H1 (cell line): Measurements from ENCODE around the gene CKLF. TPM values are rescaled to one million over a fixed set of nuclear protein-coding genes. Genes with fewer than 3 reads are reported as not detected.

Source experiments
- CTCF ChIA-PET: fragments of 300-600 bp; sonication (Branson Sonifier 250); formaldehyde crosslinking; loops from one replicate; lab custom pipeline; 2021; ENCODE audit not compliant: partially characterized antibody; lab: Charles Lee
- POLR2A ChIA-PET: fragments of 300-600 bp; sonication (Branson Sonifier 250); formaldehyde crosslinking; loops from one replicate; lab custom pipeline; 2021; ENCODE audit warnings: inconsistent platforms; ENCODE audit not compliant: partially characterized antibody; lab: Charles Lee
- DNase-seq, 2 experiments: peaks; one replicate each; pipeline versions ENCODE4 v3.0.0 to v3.0.0-alpha.2; 2010 to 2022; ENCODE audit warnings: low spot score in 2 of 2, low read depth in 1 of 2, mixed read lengths in 1 of 2
- FAIRE-seq: peaks from 2 replicates; lab custom pipeline; 2011; peaks lifted over from hg19 to GRCh38; lab: Jason Lieb, UNC
- H2AFZ ChIP-seq: 2 replicates; pipeline ENCODE4 v1.8.1; 2012; ENCODE audit warnings: low read length, inconsistent platforms
- H2AK5ac ChIP-seq: 2 replicates; pipeline ENCODE4 v1.6.1; 2013; ENCODE audit warnings: low read depth, low read length
- H2BK120ac ChIP-seq: replicated peaks from 2 replicates; pipeline ENCODE3; 2013; ENCODE audit warnings: low read depth, low read length, inconsistent platforms
- H2BK12ac ChIP-seq: 2 replicates; pipeline ENCODE4 v1.6.1; 2013; ENCODE audit warnings: low read depth, low read length
- H2BK15ac ChIP-seq: 2 replicates; pipeline ENCODE4 v1.6.1; 2013; ENCODE audit warnings: low read length
- H2BK20ac ChIP-seq: 2 replicates; pipeline ENCODE4 v1.6.1; 2013; ENCODE audit warnings: low read length
- H2BK5ac ChIP-seq: 2 replicates; pipeline ENCODE4 v1.6.1; 2013; ENCODE audit warnings: low read depth, low read length
- H3K14ac ChIP-seq: 2 replicates; pipeline ENCODE4 v1.6.1; 2013; ENCODE audit warnings: inconsistent platforms; ENCODE audit not compliant: insufficient read length
- H3K18ac ChIP-seq: 2 replicates; pipeline ENCODE4 v1.6.1; 2013; ENCODE audit warnings: low read length; ENCODE audit errors: extremely low read depth
- H3K23ac ChIP-seq: 2 replicates; pipeline ENCODE4 v1.6.1; 2013; ENCODE audit warnings: inconsistent platforms; ENCODE audit not compliant: insufficient read length
- H3K23me2 ChIP-seq: 2 replicates; pipeline ENCODE4 v1.6.1; 2013; ENCODE audit warnings: low read depth, low read length
- H3K27ac ChIP-seq: 2 replicates; pipeline ENCODE4 v1.6.1; 2011; ENCODE audit warnings: low read depth, low read length, inconsistent platforms
- H3K27me3 ChIP-seq, 4 experiments: replicated peaks in 1 of 4; 1 replicate in 1 of 4; 2 replicates in 3 of 4; pipeline versions ENCODE4 v1.6.1 to v1.8.1; 2011 to 2013; ENCODE audit warnings: low read length in 3 of 4, mild to moderate bottlenecking in 3 of 4, inconsistent platforms in 2 of 4, mixed read lengths in 2 of 4, moderate library complexity in 1 of 4; ENCODE audit not compliant: control insufficient read depth in 3 of 4, insufficient read depth in 3 of 4; ENCODE audit errors: extremely low read depth in 1 of 4
- H3K36me3 ChIP-seq, 4 experiments: 2 replicates each; pipeline versions ENCODE4 v1.6.1 to v1.8.1; 2011 to 2013; ENCODE audit warnings: mild to moderate bottlenecking in 4 of 4, low read length in 3 of 4, moderate library complexity in 2 of 4, control low read depth in 1 of 4, inconsistent platforms in 1 of 4; ENCODE audit not compliant: insufficient read depth in 4 of 4, control insufficient read depth in 2 of 4
- H3K4ac ChIP-seq: replicated peaks from 2 replicates; pipeline ENCODE3; 2013; ENCODE audit warnings: low read length, low read depth, mixed read lengths, inconsistent platforms; ENCODE audit not compliant: insufficient read length
- H3K4me1 ChIP-seq, 4 experiments: replicated peaks in 1 of 4; 1 replicate in 1 of 4; 2 replicates in 3 of 4; pipeline versions ENCODE4 v1.6.1 to v1.8.1; 2011 to 2013; ENCODE audit warnings: low read length in 3 of 4, inconsistent platforms in 2 of 4, mixed read lengths in 1 of 4; ENCODE audit not compliant: insufficient read depth in 4 of 4, control insufficient read depth in 3 of 4
- H3K4me2 ChIP-seq, 2 experiments: 2 replicates each; pipeline versions ENCODE4 v1.6.1 to v1.8.1; 2011 to 2013; ENCODE audit warnings: low read depth in 2 of 2, low read length in 2 of 2, control low read depth in 1 of 2, inconsistent platforms in 1 of 2, mild to moderate bottlenecking in 1 of 2; ENCODE audit not compliant: insufficient read depth in 1 of 2
- H3K4me3 ChIP-seq, 4 experiments: fragments of 200-600, 300-600 bp in 1 of 4; sonication (generic), shearing (Covaris generic), sonication (Bioruptor Twin) in 1 of 4; 2 replicates each; pipeline versions ENCODE4 v1.5.1 to v1.8.1; 2011 to 2016; ENCODE audit warnings: low read length in 4 of 4, low read depth in 3 of 4, control low read depth in 2 of 4, inconsistent platforms in 2 of 4, mild to moderate bottlenecking in 2 of 4, mixed read lengths in 1 of 4, moderate library complexity in 1 of 4; ENCODE audit not compliant: insufficient read depth in 2 of 4; ENCODE audit errors: extremely low read depth in 1 of 4
- H3K56ac ChIP-seq: replicated peaks from 2 replicates; pipeline ENCODE3; 2013; ENCODE audit warnings: low read depth, mild to moderate bottlenecking, mixed read lengths, low read length, inconsistent platforms; ENCODE audit not compliant: insufficient read length
- H3K79me1 ChIP-seq: 2 replicates; pipeline ENCODE4 v1.6.1; 2013; ENCODE audit warnings: low read depth, low read length, control low read depth
- H3K79me2 ChIP-seq, 2 experiments: 2 replicates each; pipeline versions ENCODE4 v1.6.1 to v1.8.1; 2012 to 2013; ENCODE audit warnings: low read length in 2 of 2, mild to moderate bottlenecking in 2 of 2, inconsistent platforms in 1 of 2; ENCODE audit not compliant: insufficient read depth in 2 of 2, control insufficient read depth in 1 of 2
- H3K9ac ChIP-seq, 4 experiments: replicated peaks in 1 of 4; 1 replicate in 1 of 4; 2 replicates in 3 of 4; pipeline versions ENCODE4 v1.6.1 to v1.8.1; 2011 to 2013; ENCODE audit warnings: low read depth in 3 of 4, low read length in 3 of 4, control low read depth in 2 of 4, mild to moderate bottlenecking in 2 of 4, moderate library complexity in 2 of 4, inconsistent platforms in 1 of 4; ENCODE audit errors: extremely low read depth in 1 of 4
- H3K9me3 ChIP-seq, 2 experiments: 2 replicates each; pipeline versions ENCODE4 v1.6.1 to v1.8.1; 2012 to 2013; ENCODE audit warnings: mild to moderate bottlenecking in 2 of 2, moderate library complexity in 2 of 2, control low read depth in 1 of 2, inconsistent platforms in 1 of 2, low read depth in 1 of 2, low read length in 1 of 2, mixed read lengths in 1 of 2; ENCODE audit not compliant: insufficient read depth in 2 of 2
- H4K20me1 ChIP-seq, 2 experiments: replicated peaks in 1 of 2; 2 replicates each; pipeline versions ENCODE3 to v1.8.1; 2011 to 2013; ENCODE audit warnings: inconsistent platforms in 2 of 2, low read length in 2 of 2, mild to moderate bottlenecking in 1 of 2; ENCODE audit not compliant: insufficient read depth in 2 of 2, control insufficient read depth in 1 of 2
- H4K5ac ChIP-seq: 2 replicates; pipeline ENCODE4 v1.6.1; 2013; ENCODE audit warnings: low read length, low read depth, mixed read lengths, inconsistent platforms; ENCODE audit not compliant: insufficient read length
- H4K8ac ChIP-seq: 2 replicates; pipeline ENCODE4 v1.8.0; 2013; ENCODE audit warnings: mild to moderate bottlenecking, moderate library complexity, low read length, inconsistent platforms; ENCODE audit not compliant: insufficient read depth; ENCODE audit errors: extremely low read depth
- H4K91ac ChIP-seq: replicated peaks from 2 replicates; pipeline ENCODE3; 2013; ENCODE audit warnings: low read length, mixed read lengths, inconsistent platforms; ENCODE audit not compliant: insufficient read length
- CEBPB ChIP-seq: IDR thresholded peaks from 2 replicates; pipeline ENCODE4 v1.6.1; 2012; ENCODE audit warnings: low read depth, low read length
- CHD2 ChIP-seq: IDR thresholded peaks from 2 replicates; pipeline ENCODE4 v1.6.1; 2012; ENCODE audit warnings: low read length, improper control_type of control experiment
- GABPA ChIP-seq: IDR thresholded peaks from 2 replicates; pipeline ENCODE4 v1.6.1; 2011; ENCODE audit warnings: mild to moderate bottlenecking, low read length, moderate library complexity, borderline replicate concordance; ENCODE audit not compliant: insufficient read depth
- JUND ChIP-seq: IDR thresholded peaks from 2 replicates; pipeline ENCODE4 v1.6.1; 2011; ENCODE audit warnings: mild to moderate bottlenecking, improper control_type of control experiment, low read length
- PHF8 ChIP-seq: fragments of 200-600 bp; sonication (generic); conservative IDR thresholded peaks from 2 replicates; pipeline ENCODE4 v1.7.1; 2012; ENCODE audit warnings: low read depth, mild to moderate bottlenecking, inconsistent platforms, low read length, moderate library complexity
- POLR2AphosphoS5 ChIP-seq: IDR thresholded peaks from 2 replicates; pipeline ENCODE4 v1.6.1; 2011; ENCODE audit warnings: low read depth, low read length
- POU5F1 ChIP-seq: IDR thresholded peaks from 2 replicates; pipeline ENCODE4 v1.6.1; 2011; ENCODE audit warnings: low read depth, mild to moderate bottlenecking, low read length, moderate library complexity
- RAD21 ChIP-seq, 2 experiments: IDR thresholded peaks in 1 of 2; conservative IDR thresholded peaks in 1 of 2; 2 replicates each; pipeline ENCODE4 v1.6.1; 2011; ENCODE audit warnings: low read depth in 2 of 2, low read length in 2 of 2, improper control_type of control experiment in 1 of 2, inconsistent platforms in 1 of 2, mild to moderate bottlenecking in 1 of 2, moderate library complexity in 1 of 2
- SAP30 ChIP-seq: fragments of 300-600 bp; sonication (generic); IDR thresholded peaks from 2 replicates; pipeline ENCODE4 v1.7.1; 2012; ENCODE audit warnings: low read length, moderate library complexity, mild to moderate bottlenecking, inconsistent platforms; ENCODE audit not compliant: insufficient read depth, insufficient replicate concordance
- YY1 ChIP-seq: IDR thresholded peaks from 2 replicates; pipeline ENCODE4 v1.6.1; 2011; ENCODE audit warnings: low read depth, mild to moderate bottlenecking, low read length
- WGBS, 2 experiments: shearing (Covaris generic) in 1 of 2; methylation state at CpG; one replicate each; pipeline versions ENCODE4 v1.1.6 to v1.1.7; 2013 to 2015; ENCODE audit warnings: low lambda C conversion rate in 2 of 2, mixed read lengths in 2 of 2, inconsistent platforms in 1 of 2, low coverage in 1 of 2, missing lambda C conversion rate in 1 of 2; ENCODE audit not compliant: insufficient replicate concordance in 2 of 2, insufficient coverage in 1 of 2, insufficient read length in 1 of 2; ENCODE audit errors: extremely low coverage in 1 of 2, missing lambda C conversion rate in 1 of 2; 5-methylcytosine and 5-hydroxymethylcytosine counted together
- polyA plus RNA-seq, 7 experiments: library from polyadenylated mRNA; depleted of rRNA in 3 of 7; stranded (reverse) in 5 of 7; unstranded in 2 of 7; fragments of >200 nt in 5 of 7; fragments of 200-250 nt in 2 of 7; gene quantifications; 1 replicate in 5 of 7; 2 replicates in 1 of 7; 4 replicates in 1 of 7; pipeline versions ENCODE4 v1.2.1 to v1.2.3, GENCODE V29; 2011 to 2013; ENCODE audit warnings: missing spikeins in 2 of 7, mixed read lengths in 2 of 7
- total RNA-seq: library from RNA; stranded (reverse); fragmentation: NEBNext Ultra II Directional; extraction: Animal tissue kit (Norgen Biotek cat#: 25700); gene quantifications from 2 replicates; pipeline ENCODE4 v1.2.1, GENCODE V29; 2021

Gene CKLF
- total and polyA plus RNA-seq, 2 of the 8 experiments (the other 6 are each of a cell fraction or from before 2014, with no cell fraction given), result 21.1 to 63.5 TPM

DNA sequence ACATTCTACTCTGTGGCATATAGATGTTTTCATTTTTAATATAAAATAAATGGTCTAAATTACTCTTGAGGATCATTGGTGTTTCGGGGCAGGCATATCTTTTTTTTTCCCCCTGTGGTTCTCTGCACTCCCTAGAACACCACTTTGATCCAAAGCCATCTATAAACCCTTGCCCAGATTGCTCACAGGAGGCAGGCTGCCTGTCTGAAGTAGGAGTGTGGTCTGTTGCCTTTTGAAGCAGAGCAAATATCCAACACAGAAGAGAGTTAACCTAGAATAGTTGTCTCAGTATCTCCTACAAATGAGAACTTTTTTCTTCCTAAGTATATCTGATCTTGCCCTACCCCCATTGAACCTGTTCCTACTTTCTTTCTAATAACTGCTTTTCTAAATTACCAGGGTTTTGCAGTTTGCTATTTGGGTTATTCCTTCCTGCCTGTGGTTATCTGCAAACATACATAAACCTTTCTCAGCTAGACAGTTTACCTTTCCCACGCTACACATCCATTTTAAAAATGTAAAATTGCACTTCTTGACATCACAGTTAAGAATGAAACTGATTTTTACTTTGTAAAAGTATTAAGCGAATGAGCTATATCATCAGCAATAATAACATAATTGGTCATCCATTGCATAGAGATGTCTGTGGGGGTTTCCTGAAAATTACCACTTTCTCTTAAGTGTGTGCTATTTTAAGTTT is 9.2 kb downstream of the CKLF start:
- H3K4me2 ChIP-seq, result no peak overlapping the region
- H3K27ac ChIP-seq, result no peak overlapping the region
- H3K9ac ChIP-seq, result no peak overlapping the region
- no peaks in the 10 kb centered on the region for H3K4me1 ChIP-seq
- H3K4ac ChIP-seq, result no peak overlapping the region
- H2BK12ac ChIP-seq, result no peak overlapping the region
- DNase-seq (no peak), FAIRE-seq (no peak)
- no peaks in the 10 kb centered on the region for H3K9me3 ChIP-seq
- H2BK120ac ChIP-seq, result no peak overlapping the region
- H2AFZ ChIP-seq, result no peak overlapping the region
- no peak for TF ChIP-seq JUND
- no peak for TF ChIP-seq GABPA
- TF ChIP-seq POU5F1, result no peak
- TF ChIP-seq PHF8, result no peak
- no peak for TF ChIP-seq SAP30
- no peak for TF ChIP-seq CEBPB
- no peak for TF ChIP-seq YY1
- TF ChIP-seq RAD21 (IDR thresholded peaks at IDR 0.05 in 1 of 2, conservative IDR thresholded peaks at IDR 0.05 in 1 of 2; ENCODE audit: low read depth in 2 of 2, low read length in 2 of 2), result no peak
- TF ChIP-seq CHD2, result no peak
- TF ChIP-seq POLR2AphosphoS5, result no peak
- peaks cover 0 to under 1% (median 0%) of the 10 kb centered on the region in 4 experiments; a peak in 3 of 8 replicates for H3K36me3 ChIP-seq
- ChIA-PET POLR2A (interaction anchor here (1.0 to 1.1 kb wide), 3 partner anchors 10 to 11 kb away, joined by 3 to 4 read pairs (median 4); partner anchors contain the start of gene CKLF), CTCF (interaction anchor here (1.3 to 5.2 kb wide), 5 partner anchors 9 to 307 kb away, joined by 4 to 25 read pairs (median 18); partner anchors contain the start of genes CKLF and CMTM2)
- 91% methylated on average over 3 of the region's 3 CpGs; no CpG with 5 or more reads in 1 of the 2 experiments for WGBS, 2 experiments
- no peaks in the 10 kb centered on the region for H3K27me3 ChIP-seq
- no peak overlapping the region for H4K5ac ChIP-seq
- H2AK5ac ChIP-seq, result no peak overlapping the region
- no peaks in the 10 kb centered on the region for H3K79me2 ChIP-seq
- no peak overlapping the region for H2BK15ac ChIP-seq
- no peak overlapping the region for H2BK20ac ChIP-seq
- peaks cover 0 to 2% of the 10 kb centered on the region in 2 experiments for H4K20me1 ChIP-seq
- H4K8ac ChIP-seq, result no peak overlapping the region
- no peaks in the 10 kb centered on the region for H3K79me1 ChIP-seq
- H4K91ac ChIP-seq, result no peak overlapping the region
- no peak overlapping the region for H3K4me3 ChIP-seq
- no peak overlapping the region for H3K18ac ChIP-seq
- H3K56ac ChIP-seq, result no peak overlapping the region
- H3K14ac ChIP-seq, result no peak overlapping the region
- no peak overlapping the region for H2BK5ac ChIP-seq
- H3K23ac ChIP-seq, result no peak overlapping the region
- no peaks in the 10 kb centered on the region for H3K23me2 ChIP-seq
